Medulla oblongata (tissue), 1 donor: Measurements from ENCODE around the gene PRR20G.
"Not testable (repeated sequence)": the region's sequence is repeated elsewhere in the genome, so short reads cannot be mapped to it uniquely, and the experiment has no call there.

Experiments used
- DNase-seq: peaks from one replicate; pipeline ENCODE4 v3.0.0-alpha.2; 2015; ENCODE audit errors: extremely low spot score

The PRR20G gene

GRCh38 chr3:127287840-127288239 lies at the start of gene PRR20G:
Gene PRR20G (minus strand): TSS chr3:127288046. CDS start chr3:127287365, 681 bp downstream.
- no peak for DNase-seq

DNA sequence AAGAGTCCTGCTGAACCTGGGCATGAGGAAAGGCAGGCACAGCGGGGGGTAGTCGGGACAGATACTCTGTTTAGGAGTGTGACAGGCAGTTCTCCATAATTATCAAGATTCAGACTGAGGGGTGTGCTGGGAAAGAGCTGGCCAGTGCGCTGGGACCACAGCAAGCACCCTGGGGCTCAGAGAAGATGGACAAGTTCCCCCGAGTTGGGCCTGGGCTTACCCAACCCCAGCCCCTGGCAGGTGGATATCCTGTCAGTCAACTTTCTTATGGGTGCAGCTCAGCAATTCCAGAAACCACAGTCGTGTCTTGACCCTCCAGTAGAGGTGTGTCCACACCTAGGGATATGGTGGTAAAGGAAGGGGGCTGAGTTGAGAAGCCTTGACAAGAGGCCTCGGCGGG lies 49.2 kb upstream of the PRR20G start:
- no peak for DNase-seq

GRCh38 chr3:127336101-127336500 lies 48.3 kb upstream of the PRR20G start:
- no peak for DNase-seq

- DNase-seq = no peak
Observed at GRCh38 chr3:127330385-127330784, 42.5 kb upstream of the PRR20G start.

GRCh38 chr3:127329631-127330285 lies 41.9 kb upstream of the PRR20G start:
- DNase-seq = no peak

DNA sequence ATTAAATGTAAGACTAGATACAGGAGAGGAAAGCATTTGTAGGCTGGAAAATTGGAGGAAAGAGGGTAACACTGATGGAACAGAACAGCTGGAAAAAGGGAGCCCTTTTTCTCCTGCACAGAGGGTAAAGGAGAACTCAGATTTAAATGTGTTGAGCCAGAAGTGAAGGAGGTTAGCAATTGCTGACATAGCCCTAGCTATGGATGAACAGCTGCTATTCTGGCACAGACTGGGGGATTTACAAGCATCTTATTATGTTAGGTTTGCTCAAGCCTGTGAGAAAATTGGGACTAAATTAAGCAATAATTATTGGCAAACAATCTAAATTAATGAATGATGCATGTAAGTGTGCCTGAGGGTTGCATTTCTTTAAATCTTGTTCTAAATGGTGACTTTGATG lies 40.6 kb upstream of the PRR20G start:
- DNase-seq = no peak

DNA sequence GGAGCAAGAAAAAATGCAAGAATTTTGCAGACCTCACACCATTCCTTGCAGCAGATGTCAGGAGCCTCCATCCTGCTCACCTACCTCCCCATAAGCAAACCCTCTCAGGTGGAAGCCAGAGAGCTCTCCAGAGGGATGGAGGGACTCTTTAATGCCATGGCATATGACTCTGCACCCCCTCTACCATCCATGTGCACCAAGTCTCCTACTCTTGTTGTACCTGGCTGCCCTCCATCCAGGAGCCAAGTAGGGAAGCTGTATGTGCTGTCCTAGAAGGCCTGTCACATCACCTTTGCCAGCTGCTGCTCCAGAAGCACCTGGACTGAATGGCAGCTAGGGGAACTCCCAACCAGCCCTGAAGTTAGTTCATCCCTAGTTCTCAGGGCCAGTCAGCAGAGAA lies 38.5 kb upstream of the PRR20G start:
- no peak for DNase-seq

- no peak for DNase-seq
Observed at GRCh38 chr3:127325629-127325961, 37.7 kb upstream of the PRR20G start.

DNA sequence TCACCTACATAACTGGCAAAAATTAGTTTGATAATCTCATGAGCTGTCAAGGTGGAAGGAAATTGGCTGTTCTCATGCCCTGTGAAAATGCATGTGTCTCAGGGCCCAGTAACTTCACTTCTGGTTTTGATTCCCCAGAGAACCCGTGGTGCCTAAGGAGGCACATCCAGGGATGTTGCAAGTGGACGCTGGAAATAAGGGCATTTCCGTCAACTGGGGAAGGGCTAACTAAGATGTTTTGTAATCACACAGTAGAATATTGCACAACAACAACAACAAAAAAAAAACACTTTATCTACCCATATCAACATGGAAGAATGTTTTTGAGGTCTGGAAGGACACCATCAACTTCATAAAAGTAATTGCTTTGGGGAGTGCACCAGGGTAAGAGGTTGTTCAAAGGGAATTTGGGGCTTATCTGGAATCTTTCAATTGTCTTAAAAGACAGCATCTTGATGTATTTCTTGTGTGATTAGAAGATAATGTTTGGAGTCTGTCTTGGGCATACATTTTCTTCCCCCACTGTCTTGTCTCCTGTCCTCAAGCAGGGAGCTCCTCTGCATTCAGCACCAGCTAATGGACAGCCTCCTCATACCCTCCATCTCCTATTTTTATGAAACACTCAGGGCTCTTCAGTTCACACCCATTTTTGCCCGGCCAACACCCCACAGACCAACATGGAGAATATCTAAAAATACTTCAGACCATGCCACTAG lies 37.2 kb upstream of the PRR20G start:
- DNase-seq = no peak

DNA sequence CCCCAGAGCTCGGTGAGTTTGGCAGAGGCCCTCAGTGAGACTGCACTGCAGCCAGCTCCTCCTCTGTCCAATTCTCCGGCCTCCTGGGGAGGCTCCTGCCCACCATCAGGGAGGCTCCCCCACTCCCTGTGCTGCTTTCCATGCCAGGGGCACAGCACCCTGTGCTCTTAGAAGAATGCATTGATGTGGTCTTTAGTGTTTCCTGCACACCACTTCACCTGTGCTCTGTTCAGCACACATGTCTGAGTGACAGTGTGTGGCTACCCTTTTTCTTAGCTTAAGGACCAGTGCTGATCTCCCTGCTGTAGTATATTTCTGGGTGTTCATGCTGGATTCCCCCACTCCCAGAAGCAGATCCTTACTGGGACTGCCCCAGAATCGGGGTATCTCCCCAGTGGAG lies 36.2 kb upstream of the PRR20G start:
- DNase-seq = no peak

DNA sequence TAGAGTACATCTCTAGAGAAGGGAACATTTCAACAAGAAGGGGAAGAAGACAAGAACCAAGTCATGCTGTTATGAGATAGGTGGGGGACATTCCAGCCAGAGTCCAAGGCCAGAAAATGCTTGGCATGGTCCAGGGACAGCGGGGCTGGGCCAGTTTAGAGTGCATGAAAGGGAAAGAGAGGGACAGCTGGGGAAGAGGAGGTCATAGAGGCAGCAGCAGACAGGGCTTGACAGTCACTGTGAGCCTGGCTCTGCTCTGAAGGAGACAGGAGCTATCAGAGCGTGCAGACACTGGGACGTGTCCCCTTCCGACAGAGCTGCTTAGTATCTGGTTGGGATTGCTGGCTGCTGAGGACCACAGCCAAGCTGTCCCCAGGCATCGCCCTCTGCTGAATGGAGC lies 35.7 kb upstream of the PRR20G start:
- no peak for DNase-seq

DNA sequence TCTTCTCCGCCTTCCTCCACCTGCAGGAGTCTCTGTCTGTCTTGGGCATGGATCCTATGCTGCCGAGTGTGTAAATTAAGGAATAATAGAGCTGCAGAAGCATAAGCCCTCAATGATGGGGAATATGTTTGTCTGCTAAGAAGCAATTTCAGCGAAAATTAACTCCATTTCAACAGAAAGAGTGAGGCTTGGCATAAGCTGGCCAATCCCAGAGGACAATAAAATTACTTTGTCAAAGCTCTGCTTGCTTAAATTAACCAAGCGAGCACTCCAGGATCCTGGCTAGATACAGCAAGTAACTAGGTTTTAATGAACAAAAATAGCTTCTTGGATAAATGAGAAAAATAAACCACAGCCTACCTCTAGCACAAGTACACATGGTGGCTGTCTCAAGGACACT lies 33.5 kb upstream of the PRR20G start:
- DNase-seq = no peak

DNA sequence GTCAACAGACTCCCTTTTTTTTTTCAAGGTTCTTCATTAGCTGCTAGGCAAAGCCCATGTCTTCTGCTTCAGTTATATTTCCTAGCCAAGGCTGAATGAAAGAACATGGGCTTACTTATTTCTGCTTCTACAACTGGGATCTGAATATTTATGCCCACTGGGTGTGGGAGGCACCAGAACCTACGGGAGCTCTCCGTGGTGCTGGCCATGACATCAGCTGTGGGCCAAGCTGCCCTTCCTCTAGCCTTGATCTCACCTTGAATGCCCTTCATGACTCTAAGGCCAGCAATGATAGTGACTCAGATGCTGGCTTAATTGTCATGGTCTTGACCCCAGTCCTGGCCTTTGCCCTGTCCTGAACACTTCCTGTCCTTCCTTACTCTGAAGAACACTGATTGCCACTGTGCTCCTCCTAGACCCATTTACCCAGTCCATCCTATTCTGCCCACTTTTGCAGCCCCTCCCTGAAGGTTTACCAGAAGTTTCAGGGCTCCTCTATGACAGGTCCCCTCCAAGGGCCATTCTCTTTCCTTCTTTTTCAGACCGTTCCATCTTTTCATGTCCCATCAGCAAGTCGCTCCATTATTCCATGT lies 32.8 kb upstream of the PRR20G start:
- no peak for DNase-seq

DNA sequence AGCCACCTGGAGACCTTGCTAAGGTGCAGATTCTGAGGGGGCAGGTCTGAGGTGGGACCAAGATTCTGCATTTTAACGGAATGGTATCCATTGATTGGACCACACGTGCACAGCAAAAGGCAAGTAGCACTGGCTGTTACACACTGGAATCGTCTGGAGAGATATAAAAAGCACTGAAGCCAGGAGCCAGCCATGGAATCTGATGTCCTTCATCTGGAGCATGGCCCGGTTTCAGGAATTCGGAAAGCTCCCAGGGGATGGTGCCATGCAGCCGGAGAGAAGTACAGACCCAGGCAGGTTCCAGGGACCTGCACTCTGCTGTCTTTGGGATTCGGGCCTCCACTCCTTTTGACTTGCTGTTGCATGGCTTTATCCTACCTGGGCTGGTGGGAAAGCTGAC lies 28.8 kb upstream of the PRR20G start:
- DNase-seq = no peak

DNA sequence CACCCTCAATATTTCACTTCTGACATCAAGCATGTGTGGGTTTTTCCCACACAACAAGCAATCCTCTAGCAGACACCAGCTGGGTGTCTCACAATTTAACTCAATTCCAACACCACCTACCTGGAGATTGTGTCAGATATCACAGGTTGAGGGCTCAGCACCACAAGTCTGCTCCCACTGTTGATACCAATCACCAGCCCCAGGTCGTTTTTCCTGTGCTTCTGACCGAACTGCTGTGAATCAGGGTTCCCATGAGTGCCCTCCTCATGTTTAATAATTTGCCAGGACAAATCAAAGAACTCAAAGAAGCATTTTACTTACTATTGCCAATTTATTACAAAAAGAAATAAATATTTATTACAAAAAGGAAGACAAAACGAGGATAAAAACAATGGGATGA lies 25.0 kb upstream of the PRR20G start:
- no peak for DNase-seq

DNA sequence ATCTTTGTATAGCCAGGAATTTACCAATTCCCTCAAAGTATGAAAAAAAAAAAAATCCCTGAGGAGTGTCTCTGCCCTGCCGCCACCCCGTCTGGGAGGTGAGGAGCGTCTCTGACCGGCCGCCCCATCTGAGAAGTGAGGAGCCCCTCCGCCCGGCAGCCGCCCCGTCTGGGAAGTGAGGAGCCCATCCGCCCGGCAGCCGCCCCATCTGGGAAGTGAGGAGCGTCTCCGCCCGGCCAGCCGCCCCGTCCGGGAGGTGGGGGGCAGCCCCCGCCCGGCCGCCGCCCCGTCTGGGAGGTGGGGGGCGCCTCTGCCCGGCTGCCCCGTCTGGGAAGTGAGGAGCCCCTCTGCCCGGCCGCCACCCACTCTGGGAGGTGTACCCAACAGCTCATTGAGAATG lies 21.0 kb upstream of the PRR20G start:
- not testable (repeated sequence) for DNase-seq

GRCh38 chr3:127307916-127308315 lies 20.1 kb upstream of the PRR20G start:
- peak; percentile 64 for DNase-seq

GRCh38 chr3:127307112-127307835 lies 19.4 kb upstream of the PRR20G start:
- peak; percentile 62 for DNase-seq

DNA sequence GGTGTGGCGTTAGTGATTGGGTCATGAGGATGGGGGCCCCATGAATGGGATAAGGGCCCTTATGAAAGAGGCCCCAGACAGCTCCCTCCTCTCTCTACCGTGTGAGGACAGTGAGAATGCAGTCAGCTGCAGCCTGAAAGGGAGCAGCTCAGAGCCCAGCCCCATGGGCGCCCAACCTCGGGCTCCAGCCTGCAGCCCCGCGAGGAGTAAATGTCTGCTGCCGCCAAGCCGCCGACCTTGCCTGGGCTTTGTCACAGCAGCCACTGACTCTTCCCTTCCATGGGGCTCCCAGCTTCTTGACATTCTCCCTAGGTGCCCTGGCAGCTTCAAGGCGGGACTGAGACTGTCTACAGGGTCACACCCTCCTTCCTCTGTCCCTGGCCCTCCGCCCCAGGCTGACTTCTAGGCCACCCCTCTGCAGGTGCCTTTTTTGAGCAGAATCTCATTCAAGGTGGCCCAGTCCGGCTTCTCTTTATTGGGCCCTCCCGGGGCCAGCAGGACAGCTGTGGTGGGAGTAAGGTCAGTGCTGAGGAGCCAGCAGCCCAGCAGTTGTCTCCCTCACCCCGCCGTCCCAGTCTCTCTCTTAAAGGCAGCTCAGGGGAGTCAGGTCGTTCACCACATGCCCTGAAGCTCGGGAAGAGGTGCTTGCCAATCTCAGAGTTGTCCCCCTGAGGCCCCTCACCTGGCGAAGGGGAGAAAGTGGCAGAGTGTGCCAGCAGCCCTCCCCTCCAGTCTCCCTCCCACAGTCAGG lies 18.7 kb upstream of the PRR20G start:
- DNase-seq = no peak

DNA sequence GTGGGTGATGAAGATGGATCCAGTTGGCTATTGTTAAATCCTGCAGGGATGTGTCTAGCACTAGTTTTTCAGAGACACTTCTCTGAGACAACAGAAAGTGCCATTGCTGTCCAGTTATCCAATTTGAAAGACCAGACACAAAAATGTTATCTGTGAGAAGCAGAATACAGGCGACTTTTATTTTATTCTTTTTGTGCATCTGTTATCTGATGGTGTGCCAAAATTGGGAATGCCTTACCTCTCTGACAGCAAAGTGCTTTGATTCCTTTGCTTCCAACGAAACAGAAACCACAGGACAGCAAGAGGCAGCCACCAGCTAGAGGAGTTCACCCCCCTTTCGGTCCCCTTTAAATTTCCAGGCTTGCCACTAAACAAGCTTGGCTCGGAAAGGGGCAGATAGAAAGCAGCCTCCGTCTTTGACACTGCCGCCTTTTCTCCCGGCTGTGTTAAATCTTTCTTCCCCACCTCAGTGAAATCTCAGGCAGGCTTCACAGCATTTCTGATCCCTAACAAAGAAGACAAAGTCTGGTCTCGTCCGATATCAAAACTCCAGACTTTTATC lies 17.7 kb upstream of the PRR20G start:
- no peak for DNase-seq

GRCh38 chr3:127304121-127304744 lies 16.4 kb upstream of the PRR20G start:
- DNase-seq = no peak
